NCI-H1436 treated with DMSO at 0.1 percent for 48 hours (cell line): Measurements from ENCODE around the gene CDC6.

ENCODE experiments used
- DNase-seq: peaks from one replicate; lab custom pipeline; 2025; lab: John Stamatoyannopoulos, UW

CDC6 gene

GRCh38 chr17:40287494-40288369, at the start of gene CDC6:
CDC6 (plus strand) TSS chr17:40287879; CDS start chr17:40289421, 1,542 bp downstream.
- DNase-seq = peak; percentile 99

GRCh38 chr17:40241252-40241834, 46.3 kb upstream of the CDC6 start:
- no peak for DNase-seq

- DNase-seq = no peak
Measured at GRCh38 chr17:40242774-40243173, 44.9 kb upstream of the CDC6 start.

DNA sequence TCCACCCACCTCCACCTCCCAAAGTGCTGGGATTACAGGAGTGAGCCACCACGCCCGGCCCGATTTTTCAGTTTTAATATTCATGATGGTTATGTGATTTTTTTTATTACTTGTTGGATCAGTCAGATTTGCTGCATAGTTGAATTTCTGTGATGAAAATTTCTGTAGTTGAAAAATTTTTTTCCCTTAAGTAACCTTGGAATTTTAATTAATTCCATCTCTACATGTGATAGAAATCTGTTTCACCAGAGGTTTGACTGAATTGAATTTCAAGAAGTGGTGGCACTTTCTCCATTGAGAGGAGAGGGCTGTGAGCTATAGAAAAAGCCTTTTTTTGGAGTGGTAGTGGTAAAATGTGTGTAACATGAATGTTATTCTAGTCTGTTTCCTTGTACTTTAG, 43.9 kb upstream of the CDC6 start:
- no peak for DNase-seq

DNA sequence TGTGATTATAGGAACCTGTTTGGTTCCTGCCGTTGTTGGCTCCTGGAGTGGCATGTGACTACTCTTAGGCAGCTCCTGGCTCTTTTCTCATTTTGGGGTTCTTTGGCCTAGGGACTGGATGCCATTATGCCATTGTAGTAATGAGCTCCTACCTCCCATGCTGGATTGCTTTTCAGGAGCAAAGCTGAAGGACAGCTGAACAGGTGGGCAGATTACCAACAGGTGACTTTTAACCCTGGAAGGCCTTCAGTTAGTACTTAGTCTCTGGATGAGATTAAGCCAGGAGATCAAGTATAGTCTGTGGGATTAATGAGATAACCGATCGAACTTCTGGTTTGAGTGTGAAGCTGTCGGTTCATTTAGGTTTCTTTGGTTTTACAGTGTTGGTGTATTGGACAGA, 43.4 kb upstream of the CDC6 start:
- no peak for DNase-seq

- no peak for DNase-seq
Measured at GRCh38 chr17:40247926-40248495, 39.7 kb upstream of the CDC6 start.

DNA sequence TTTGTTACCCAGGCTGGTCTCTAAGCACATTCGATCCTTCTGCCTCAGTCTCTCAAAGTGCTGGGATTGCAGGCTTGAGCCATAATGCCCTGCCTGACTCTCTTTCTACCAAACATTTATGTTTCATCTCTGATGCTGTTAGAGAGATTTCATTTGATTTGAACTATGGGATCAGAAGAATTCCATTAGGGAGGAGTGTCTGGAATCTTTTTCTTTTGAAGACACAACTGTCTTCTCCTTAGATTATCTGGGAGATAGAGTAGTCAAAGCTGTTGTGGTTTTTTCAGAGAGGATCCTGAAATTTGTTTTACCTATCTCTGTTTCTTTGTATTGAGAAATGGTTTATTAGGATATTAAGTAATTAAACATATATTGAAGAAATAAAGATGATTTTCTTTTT, 39.2 kb upstream of the CDC6 start:
- DNase-seq = no peak

- DNase-seq = no peak
Measured at GRCh38 chr17:40251576-40251975, 36.1 kb upstream of the CDC6 start.

- DNase-seq = no peak
Measured at GRCh38 chr17:40253565-40253964, 34.1 kb upstream of the CDC6 start.

GRCh38 chr17:40259505-40259904, 28.2 kb upstream of the CDC6 start:
- no peak for DNase-seq

GRCh38 chr17:40260528-40260927, 27.2 kb upstream of the CDC6 start:
- DNase-seq = no peak

- no peak for DNase-seq
Measured at GRCh38 chr17:40264458-40265185, 23.1 kb upstream of the CDC6 start.

GRCh38 chr17:40265337-40265736, 22.3 kb upstream of the CDC6 start:
- DNase-seq = no peak

GRCh38 chr17:40266882-40267281, 20.8 kb upstream of the CDC6 start:
- no peak for DNase-seq

DNA sequence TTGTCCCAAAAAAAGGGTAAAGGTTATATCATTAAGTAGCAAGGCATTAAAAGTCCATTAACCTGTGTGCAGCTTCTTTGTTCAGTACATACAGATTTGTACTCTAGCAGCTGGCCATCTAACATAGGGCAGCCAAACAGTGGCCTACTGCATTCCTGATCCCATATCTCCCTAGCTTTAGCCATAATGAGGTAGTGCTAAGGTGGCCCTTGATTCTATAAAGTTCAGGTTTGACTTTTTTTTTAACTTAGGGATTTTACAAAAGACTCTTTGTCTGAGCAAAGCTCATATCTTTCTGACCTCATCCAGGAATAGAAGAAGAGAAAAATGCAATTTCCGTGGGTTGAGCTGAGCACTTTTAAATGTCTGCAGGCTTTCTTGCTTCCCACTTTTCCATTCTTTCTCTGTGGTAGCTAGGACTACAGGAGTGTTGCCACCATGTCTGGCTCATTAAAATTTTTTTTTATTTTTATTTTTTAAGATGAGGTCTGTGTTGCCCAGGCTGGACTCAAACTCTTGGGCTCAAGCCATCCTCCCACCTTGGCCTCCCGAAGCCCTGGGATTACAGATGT, 19.5 kb upstream of the CDC6 start:
- no peak for DNase-seq

DNA sequence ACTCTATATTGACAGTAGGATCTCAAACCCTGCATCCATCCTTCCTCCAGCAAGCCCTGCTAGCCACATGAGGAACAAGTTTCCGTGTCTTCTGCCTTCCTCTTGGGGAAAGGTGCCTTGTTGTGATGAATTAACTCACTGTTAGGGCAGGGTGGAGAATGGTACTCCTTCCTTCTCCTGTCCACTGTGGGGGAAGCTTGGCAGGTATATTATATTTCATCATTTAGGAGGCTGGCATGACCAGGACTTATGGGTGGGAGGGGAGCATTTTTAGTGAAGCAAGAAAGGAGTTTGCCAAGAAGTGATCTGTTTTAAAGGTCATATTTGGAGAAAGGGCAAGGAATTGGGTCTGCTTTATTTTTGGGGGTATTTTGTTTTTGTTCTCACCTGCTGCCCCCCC, 9.3 kb upstream of the CDC6 start:
- no peak for DNase-seq

GRCh38 chr17:40279402-40279801, 8.3 kb upstream of the CDC6 start:
- DNase-seq = no peak

GRCh38 chr17:40281663-40282062, 6.0 kb upstream of the CDC6 start:
- DNase-seq = no peak

- DNase-seq = no peak
Measured at GRCh38 chr17:40283662-40284061, 4.0 kb upstream of the CDC6 start.

DNA sequence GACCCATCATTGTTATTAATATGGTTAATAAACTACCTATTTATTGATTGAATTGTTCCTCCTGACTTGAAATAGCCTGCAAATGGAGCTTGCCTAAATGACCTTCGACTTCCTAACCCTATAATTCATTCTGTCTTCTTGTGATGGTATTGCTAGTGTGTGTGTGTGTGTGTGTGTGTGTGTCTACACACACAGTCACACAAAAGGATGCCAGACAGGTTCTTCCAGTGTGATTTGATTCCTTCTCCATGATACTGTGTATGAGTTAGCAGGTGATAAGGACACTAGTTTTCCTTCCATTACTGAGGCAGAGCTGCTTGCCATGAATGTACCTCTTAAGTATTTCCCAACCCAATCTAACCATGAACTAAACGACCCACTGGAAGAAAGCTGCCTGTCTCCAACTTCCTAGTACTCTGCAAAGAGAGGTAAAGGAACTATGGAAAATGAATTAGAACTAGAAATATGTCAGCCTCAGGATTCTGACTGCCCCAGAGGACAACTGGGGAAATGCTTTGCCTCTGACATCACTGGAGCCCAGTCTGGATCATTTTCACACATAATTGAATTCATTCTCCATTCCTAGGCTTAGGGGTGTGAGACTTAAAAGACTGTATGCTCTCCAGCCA, 3.5 kb upstream of the CDC6 start:
- DNase-seq = no peak

DNA sequence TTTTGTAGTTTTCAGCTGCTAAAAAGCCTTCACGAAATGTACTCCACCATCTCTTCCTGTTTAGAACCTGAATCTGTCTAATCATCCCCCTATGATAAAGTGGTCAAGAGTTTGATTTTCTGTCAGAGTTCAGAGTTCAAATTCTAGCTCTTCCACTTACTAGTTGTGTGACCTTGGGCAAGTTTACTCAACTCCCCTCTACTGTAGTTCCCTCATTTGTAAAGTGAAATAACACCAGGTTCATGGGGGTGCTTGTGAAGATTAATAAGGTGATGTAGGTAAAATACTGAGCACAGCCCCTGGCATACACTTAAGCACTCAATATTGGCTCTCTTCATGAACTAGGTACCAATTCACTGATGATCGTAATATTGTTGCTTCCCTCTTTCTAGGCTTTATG, 1.2 kb upstream of the CDC6 start:
- no peak for DNase-seq

DNA sequence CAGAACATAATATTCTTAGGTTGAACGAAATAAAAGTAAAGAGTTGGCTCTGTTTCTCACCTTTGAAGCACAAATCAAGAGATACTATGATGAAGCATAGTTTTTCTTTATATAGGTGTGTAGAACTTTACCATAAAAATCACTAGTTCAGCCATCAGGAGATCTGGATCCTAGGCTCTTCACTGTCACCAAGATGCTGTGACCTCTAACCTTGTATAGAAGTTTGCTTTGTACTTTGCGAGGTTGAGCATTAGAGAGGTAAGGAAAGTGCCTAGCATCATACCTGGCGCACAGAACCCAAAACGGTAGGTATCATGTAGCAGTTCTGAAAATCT, 553 bp upstream of the CDC6 start:
- DNase-seq = no peak
